ENCODE results near the gene HOXD10. TPM values are rescaled to one million over a fixed set of nuclear protein-coding genes. Genes with fewer than 3 reads are reported as not detected.

Gene HOXD10
- polyA plus RNA-seq, 3 donors, result 0.02 to 0.76 (median 0.45) TPM

DNA sequence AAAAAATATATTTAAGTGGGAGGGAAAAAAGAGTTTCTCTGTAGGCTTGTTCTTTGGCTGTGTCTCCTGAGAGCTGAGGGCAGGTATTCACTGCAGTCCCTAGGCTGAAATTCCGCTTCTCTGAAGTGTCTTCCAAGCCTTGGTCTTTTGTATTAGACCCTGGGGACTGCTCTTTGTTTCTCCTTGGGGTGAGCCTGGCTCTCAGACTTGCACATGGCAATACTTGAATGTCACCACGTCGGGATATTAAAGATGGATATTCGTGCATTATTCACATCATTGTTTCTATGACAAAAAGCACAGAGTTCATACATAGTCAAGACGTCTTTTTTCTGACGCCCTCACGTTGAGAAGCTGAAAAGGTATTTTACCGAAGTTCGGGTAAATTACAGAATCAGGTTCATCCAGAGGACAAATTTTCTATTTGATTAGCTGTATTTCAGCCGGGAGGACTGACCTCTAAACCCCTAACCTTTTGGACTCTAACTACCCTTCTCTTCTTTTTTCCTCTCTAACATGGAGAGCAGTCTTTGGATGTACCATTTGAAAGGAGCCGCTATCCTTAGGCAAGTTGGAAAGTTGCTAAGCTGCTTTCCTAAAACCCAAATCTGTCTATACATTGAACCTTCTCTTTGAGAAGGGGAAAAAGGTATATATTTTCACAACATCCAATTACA is 38.1 kb downstream of the HOXD10 start:
- WGBS, 3 donors, result 16 to 57% (median 43%) methylated on average over 11 of the region's 11 CpGs
- H3K27ac ChIP-seq (ENCODE audit: low read depth, low read length), result no peak overlapping the region

DNA sequence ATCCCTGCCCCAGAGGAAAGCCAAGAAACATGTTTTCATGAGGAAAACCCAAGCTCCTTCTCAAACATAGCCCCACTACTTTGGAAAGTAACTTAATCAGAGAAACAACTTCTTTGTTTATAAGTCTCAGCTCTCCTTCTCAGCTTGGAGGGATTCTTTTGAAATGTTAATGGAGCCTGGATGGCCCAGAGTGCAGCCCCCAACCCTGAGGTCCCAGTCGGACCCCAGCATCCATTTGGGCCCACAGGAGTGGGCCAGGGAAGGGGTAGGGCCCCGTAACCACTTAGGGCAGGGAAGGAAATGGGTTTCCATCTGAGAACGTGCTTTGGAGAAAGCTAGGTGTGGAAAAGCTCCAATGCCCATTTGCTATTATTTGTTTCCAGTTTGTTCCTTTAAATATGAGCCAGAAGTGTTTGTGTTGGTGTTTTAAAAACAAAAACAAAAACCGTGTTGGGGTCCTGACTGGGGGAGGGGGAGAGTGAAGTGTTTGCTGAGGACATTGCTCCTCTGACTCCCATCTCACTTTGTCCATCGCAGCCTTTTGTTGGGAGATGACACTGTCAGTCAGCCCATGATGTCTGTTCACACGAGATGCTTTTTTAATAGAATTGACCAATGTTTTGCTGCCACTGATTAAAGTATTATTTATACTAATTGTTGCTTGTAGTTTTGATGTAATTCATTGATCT is 38.9 kb downstream of the HOXD10 start:
- 15 to 45% (median 31%) methylated on average over 6 of the region's 6 CpGs for WGBS, 3 donors
- H3K27ac ChIP-seq (ENCODE audit: low read depth, low read length), result no peak overlapping the region

DNA sequence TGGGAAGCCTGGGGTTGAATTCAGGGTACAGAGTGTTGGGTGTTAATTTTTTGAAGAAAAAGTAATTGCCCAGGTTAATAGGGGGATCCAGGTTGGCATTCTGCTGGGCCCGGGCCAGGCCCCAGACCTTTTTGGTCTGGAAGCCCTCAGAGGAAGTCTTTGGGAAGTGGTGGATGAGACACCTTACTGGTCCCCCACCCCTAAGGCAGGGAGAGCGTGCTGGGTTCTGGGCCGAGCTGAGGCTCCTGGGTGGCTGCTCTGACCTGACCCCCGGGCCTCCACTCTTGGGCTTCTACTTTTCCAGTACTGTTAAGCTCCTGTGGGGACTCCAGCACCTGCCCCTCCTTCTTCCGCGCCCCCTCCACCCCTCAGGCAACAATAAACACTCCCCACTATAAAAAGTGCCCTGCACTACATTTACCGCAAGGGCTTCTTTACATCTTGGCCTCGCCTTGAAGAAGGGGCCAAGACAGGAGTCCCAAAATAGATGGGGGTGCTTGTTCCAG is 39.8 kb downstream of the HOXD10 start:
- WGBS, 3 donors, result 27 to 54% (median 46%) methylated on average over 8 of the region's 8 CpGs
- no peak overlapping the region for H3K27ac ChIP-seq (ENCODE audit: low read depth, low read length)

DNA sequence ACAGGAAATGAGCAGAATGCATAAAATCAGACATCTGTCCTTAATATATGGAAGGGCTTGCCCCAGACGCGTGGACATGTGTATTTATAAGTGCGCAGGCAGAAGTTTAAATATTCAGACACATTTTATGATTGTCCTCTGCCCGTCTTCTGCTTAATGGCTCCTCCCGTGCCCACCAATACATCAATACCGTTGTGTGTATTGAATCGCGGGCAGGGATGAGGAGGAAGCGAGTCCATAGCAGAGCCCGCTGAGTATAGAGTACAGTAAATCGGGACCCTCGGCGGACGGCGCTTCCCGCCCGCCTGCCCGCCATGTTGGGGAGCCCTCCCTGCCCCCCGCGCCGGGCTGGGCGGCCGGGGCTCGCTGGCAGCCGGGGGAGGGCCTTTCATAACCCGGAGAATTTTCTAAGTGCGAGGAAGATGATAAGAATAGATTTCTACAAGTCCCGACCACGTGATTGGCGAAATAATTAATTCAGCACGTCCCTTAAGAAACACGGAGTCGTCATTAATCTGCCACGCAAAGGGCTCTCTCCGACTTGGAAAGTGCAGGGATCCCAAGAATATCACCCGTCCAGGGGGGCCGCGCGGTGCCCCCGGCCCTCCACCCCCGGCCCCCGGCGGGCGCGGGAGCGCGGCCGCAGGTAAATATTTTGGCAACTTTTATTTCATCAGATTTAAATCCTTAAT is 40.4 kb downstream of the HOXD10 start, which contains the start of gene HOXD3:
HOXD3 (plus strand) TSS at position 501 of the 692 bp plus-strand sequence. CDS start 11,808 bp downstream, outside the sequence.
- no peak within 1 kb of the TSS for H3K27ac ChIP-seq (ENCODE audit: low read depth, low read length)
- WGBS, 3 donors, result 7 to 28% (median 12%) methylated on average over 48 of the region's 48 CpGs

DNA sequence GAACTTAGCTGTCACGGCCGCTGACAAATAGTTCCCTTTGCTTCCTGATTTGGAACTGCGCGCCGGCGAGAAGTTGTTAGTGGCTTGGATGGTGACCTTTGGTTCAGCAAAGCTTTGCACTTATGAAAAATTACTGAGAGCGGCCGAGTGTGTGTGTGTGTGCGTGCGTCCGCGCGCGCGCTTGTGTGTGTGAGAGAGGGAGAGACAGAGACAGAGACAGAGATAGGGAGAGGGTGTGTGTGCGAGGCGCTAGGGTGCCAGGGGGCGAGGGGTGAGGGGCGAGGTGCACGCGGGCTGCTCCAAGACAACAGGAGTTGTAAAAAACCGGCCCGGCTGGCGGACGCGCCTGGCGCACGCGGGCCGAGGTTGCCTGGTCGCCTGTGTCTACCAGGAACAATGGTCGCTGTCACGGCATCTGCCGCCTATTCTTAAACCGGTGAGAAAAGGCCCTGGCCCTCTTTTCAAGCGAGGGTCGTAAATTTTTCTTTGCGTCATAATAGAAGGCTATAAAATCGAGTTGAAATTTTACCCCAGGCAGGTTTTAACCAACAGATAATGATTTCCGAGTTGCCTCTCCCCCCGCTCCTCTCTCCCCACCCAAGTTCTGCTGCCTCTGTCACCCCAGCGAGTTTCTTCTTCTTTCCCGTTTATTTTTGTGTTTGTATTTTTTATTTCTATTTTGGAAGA is 41.1 kb downstream of the HOXD10 start:
- WGBS, 3 donors, result 9 to 46% (median 22%) methylated on average over 43 of the region's 43 CpGs

DNA sequence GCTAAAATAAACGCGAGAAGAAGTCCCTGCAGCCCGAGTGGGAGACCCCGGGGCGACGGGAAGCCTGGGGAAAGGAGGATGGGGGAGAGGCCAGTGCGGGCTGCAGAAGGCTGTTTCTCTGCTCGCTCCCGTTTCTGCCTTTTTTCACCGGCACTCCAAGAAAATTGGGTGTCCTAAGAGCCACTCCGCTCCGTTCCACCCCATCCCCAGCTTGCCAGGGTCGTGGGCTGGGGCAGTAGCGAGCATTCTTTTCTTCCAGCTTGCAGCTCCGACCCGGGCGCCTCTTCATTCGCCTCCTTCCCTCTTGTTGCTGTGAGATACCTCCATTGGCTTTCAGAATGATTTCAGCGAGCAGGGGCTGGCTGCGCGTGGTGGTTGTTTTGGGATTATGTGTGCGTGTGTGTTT is 41.6 kb downstream of the HOXD10 start:
- no peak overlapping the region for H3K27ac ChIP-seq (ENCODE audit: low read depth, low read length)
- 17 to 46% (median 20%) methylated on average over 22 of the region's 22 CpGs for WGBS, 3 donors

More for the DNA sequence above, 41.1 kb downstream of the HOXD10 start:
- no peak overlapping the region for H3K27ac ChIP-seq (ENCODE audit: low read depth, low read length)

DNA sequence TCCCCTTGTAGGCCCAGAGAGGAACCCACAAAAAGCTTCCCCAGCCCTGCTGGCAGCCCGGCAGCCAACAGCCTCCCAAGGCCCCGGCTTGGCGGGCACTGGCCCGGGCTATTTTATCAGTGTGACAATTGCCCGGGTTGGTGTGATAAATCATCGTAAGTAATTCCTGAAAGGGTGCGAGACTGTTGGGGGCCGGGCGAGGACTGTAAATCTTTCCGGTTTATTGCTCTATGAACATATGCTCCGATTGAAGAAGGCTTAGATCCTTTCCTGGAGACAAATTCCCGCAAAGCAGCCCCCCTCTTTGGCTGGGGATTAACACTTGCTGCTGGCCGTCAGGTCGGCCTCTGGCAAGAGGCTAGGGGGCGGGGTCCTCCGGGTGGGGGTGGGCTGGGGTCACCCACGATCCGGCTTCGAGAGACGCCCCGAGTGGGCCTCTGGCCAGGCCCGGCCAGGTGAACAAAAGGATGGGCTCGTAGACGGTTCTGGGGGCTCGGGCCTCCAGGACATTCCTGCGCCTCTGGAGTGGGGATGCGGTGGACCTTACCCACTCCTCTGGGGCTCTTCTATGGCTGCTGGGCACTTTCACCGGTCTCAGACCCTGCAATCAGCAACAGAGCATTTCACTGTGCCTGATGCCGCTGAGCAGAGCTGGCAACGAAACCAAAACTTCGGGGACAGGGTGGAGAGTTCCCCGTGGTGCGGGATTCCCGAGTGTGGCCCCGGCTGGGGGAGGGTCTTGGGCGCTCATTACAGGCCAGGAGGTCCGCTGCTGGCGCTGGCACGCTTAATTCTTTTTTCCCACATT is 42.5 kb downstream of the HOXD10 start:
- WGBS, 3 donors, result 14 to 41% (median 20%) methylated on average over 39 of the region's 39 CpGs
- no peak overlapping the region for H3K27ac ChIP-seq (ENCODE audit: low read depth, low read length)

DNA sequence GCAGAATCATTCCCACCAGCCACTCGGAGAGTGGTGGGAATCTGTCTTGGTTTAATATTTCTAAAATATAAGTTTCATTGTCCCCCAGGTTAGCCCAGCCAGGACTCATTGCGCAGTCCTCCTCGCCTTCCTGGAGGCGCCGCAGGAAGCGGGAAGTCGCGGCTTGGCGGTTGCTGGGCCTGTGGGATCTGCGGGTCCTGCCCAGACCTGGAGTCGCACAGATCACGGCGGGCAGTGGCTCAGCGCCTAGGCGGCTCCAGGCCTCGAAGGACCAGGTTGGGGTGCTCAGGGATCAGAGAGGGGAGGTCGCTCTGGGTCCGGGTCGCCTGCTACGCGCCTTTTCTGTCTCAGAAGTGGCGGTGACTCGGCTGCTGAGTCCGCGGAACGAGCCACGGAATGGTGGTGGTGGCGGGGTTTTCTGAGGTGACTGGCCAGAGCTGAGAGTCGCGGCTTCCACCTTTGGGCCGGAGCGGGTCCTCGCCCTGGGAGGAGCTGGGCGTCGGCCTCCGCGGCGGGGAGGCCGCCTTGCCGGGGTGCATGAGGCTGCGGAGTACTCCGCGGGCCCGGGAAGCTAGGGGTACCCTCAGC is 43.2 kb downstream of the HOXD10 start:
- 7 to 22% (median 19%) methylated on average over 34 to 44 of the region's 44 CpGs for WGBS, 3 donors
- no peak overlapping the region for H3K27ac ChIP-seq (ENCODE audit: low read depth, low read length)

DNA sequence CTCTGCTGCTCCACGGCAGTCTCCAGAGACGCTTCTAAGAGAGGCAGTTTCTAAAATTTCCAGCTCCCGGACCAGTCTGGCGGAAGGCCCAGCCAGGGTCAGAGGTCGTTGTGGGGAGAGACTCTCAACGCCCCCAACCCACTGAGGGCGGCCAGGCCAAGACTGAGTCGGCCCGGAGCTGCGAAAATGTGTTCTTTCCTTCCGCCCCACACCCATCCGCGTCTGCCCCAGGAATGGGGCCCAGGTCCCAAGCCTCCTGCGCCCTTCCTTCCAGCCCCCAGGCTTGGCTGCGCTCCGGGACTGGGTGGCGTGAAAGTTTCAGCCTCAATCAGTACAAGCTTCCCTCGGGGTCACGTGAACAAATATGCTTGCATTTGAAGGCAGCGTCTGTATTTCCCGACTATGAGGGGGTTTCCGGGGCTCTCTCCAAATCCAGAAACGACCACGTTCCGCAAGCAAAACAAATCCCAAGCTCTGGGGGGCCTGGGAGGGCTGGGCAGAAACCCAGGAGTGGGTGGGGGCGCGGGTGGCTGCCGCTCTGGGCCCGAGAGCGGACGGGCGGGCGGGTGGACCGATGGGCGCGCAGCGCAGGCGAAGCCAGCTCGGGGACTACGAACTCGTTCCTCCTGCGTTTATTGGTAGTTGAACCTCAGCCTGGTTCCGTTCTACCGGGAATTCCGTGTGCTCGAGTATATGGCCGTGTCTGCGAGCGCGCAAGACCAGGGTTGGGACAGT is 43.8 kb downstream of the HOXD10 start:
- WGBS, 3 donors, result 9 to 29% (median 22%) methylated on average over 50 of the region's 50 CpGs
- no peak overlapping the region for H3K27ac ChIP-seq (ENCODE audit: low read depth, low read length)

DNA sequence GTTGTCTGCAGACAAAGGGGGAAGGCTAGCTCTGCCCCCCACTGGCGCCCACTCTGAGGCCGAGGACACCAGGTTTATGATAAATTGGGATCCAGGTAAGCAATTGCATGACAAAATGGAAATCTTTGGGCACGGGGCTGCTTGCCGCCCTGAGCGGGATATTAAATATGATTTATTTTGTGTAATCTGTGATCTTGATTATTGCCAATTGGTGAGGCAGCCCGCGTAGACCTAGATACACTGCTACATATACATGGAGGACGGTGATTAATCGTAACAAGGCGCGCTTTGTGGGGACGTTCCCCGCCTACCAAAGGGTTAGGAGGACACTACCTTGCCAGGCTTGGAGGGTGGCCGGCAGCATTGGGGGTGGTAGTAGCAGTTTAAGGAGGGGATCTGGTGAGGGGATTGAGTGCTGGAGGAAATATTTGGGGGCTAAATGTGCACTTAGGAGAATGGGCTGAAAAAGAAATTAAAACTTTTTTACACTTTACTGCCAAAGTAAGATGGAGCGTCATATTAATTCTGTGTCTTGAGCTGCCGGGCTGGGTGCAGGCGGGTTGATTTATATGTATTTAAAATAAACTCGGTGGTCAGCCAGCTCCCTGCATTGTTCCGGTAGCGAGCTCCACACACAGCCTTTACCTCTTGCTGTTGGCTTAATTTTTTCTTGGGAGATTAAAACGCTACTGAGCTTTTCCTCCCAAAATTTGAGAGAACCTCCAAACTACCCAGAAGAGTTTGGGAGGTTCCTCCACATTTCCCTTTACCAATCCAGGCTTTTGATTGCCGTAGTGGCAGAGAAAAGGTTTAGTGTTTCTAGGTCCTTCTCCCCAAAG is 44.6 kb downstream of the HOXD10 start:
- H3K27ac ChIP-seq (ENCODE audit: low read depth, low read length), result no peak overlapping the region
- 14 to 47% (median 28%) methylated on average over 22 of the region's 22 CpGs for WGBS, 3 donors

DNA sequence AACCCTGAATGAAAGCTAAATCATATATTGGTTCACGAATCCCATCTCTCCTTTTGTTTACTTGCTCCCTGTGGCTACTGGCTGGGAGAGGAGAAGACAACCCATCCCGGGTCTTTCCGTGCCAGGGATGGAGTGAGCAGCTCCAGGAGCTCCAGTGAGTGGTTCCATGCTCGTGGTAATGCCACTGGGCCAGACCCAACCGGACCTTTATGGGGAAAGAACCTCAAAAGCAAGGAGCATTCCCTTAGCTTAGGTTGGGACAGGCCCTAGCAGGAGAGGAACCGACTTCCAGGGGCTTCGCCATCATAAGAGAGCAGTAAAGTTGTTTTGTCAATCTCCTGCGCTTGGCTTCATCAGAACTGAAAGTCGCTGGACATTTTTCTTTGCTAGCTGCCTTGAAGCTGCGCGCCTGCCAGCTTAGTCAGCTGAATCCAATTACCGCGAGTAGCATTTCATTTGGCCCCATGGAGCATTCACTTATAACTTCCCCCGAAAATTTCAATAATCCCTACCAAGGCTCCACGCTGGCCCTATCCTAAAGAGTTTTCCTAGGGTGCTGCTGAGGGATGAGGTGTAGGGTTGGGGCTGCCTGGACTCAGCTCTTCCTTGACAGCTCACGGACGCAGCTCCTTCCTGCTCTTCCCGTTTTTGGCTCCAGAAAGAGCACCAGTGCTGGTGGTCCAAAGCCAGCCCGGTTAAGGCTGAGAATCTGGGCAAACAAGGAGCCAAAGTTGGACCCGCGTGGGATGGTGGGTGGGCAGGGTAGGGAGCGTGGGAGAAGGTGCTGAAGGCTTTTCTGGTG is 45.4 kb downstream of the HOXD10 start:
- WGBS, 3 donors, result 4 to 24% (median 15%) methylated on average over 22 of the region's 22 CpGs
- no peak overlapping the region for H3K27ac ChIP-seq (ENCODE audit: low read depth, low read length)

DNA sequence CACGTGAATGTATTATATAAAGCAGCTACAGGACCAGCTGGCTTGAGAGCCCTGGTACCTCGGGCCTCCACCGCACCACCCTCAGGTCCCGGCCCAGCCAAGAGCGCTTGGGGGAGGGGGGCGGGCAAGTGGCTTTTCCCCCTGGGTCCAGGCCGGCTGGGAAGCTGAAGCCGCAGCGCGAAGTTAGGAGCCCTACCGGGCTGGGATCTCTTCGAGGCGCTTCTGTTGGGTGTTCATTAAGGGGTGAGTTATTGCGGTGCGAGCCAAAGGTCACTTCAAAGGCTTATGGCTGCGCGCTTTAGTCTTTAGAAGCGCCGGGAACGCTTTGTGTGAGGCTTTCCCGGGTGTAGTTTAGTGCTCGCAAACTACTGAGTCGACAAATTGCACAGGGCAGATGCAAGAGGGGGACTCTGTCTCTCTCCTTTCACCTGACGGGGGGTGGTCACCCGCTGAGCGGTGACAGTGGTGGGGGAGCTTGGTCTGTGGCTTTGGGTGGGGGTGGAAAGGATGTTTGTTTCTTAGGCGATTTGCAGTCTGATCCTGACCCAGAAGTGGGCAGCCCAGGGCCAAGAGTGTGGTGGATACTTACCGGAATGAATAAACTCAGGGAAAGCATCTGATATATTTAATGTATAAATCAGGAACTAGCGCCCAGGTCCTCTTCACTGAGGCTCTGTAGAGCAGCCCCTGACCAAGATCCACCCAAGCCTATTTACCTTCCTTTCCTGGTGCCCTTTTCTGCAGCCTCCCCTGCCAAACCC is 46.5 kb downstream of the HOXD10 start:
- H3K27ac ChIP-seq (ENCODE audit: low read depth, low read length), result no peak overlapping the region
- 10 to 29% (median 17%) methylated on average over 29 of the region's 29 CpGs for WGBS, 3 donors

DNA sequence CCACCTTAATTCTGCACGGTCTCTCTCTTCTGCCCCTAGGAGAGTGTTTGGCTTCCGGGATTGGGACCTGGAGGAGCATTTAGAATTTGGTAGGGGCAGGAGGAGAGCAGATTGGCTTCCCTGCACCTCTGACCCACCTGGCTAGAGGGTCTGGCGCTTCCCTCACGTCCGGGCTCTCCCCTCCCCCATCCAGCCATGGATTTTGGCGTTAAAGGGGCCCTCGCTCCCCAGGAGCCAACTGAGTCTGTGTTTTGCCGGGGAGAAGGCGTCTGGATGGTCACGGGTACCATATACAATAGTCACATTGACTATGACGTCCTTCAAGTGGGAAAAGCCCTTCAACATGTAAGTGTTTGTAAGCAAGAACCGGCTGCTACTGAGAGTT is 47.1 kb downstream of the HOXD10 start:
- no peak overlapping the region for H3K27ac ChIP-seq (ENCODE audit: low read depth, low read length)
- WGBS, 3 donors, result 12 to 44% (median 24%) methylated on average over 12 of the region's 12 CpGs

DNA sequence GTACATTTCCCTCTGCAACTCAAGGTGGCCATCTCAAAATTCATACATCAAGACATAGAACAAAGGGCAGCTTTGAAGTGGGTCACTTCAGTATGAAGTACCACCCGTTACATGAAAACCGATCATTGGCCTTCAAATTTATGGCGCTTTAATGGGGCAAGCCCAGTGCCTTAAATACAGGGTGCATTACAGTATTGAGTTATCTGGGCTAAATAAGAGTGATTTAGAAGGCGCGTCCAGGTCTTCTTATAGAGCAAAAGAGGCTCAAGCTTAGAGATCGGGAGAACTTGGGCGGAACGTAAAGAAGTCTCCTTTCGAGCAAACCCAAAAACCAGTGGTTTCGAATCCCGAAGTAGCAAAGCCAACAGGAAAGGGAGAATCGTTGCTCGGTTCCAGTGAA is 47.6 kb downstream of the HOXD10 start:
- 16 to 51% (median 23%) methylated on average over 13 of the region's 13 CpGs for WGBS, 3 donors
- H3K27ac ChIP-seq (ENCODE audit: low read depth, low read length), result no peak overlapping the region
